ENCODE measurements around the gene RAD51B.

- TF ChIP-seq, protein P1, sequence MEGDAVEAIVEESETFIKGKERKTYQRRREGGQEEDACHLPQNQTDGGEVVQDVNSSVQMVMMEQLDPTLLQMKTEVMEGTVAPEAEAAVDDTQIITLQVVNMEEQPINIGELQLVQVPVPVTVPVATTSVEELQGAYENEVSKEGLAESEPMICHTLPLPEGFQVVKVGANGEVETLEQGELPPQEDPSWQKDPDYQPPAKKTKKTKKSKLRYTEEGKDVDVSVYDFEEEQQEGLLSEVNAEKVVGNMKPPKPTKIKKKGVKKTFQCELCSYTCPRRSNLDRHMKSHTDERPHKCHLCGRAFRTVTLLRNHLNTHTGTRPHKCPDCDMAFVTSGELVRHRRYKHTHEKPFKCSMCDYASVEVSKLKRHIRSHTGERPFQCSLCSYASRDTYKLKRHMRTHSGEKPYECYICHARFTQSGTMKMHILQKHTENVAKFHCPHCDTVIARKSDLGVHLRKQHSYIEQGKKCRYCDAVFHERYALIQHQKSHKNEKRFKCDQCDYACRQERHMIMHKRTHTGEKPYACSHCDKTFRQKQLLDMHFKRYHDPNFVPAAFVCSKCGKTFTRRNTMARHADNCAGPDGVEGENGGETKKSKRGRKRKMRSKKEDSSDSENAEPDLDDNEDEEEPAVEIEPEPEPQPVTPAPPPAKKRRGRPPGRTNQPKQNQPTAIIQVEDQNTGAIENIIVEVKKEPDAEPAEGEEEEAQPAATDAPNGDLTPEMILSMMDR (IDR thresholded peaks at IDR 0.05): no peak
- no peak for TF ChIP-seq POLR2A (IDR thresholded peaks at IDR 0.05)
These were observed 673.0 kb downstream of the RAD51B start for GRCh38 chr14:68492381-68493151.

Measured in tibial nerve (tissue), 3 donors.